Peyer's patch (tissue), 4 donors: ENCODE results near the gene FAM43A. TPM values are rescaled to one million over a fixed set of nuclear protein-coding genes. Genes with fewer than 3 reads are reported as not detected.

Experiments
- DNase-seq, 3 donors: peaks; one replicate each; pipeline ENCODE4 v3.0.0-alpha.2; 2017 to 2019
- H3K27ac ChIP-seq, 4 donors: fragments of 200-600 bp; sonication (generic); one replicate each; pipeline ENCODE4 v1.5.1; 2016 to 2019
- H3K27me3 ChIP-seq, 2 donors: fragments of 200-600 bp; sonication (generic); one replicate each; pipeline ENCODE4 v1.5.1; 2019
- H3K36me3 ChIP-seq, 3 donors: fragments of 200-600 bp; sonication (generic); one replicate each; pipeline ENCODE4 v1.5.1; 2016 to 2019
- H3K4me1 ChIP-seq, 4 donors: fragments of 200-600 bp; sonication (generic); one replicate each; pipeline ENCODE4 v1.5.1; 2016 to 2019
- H3K4me3 ChIP-seq, 4 donors: fragments of 200-600 bp; sonication (generic); 1 replicate in 3 of 4; 2 replicates in 1 of 4; pipeline ENCODE4 v1.5.1; 2016 to 2019; ENCODE audit warnings: mild to moderate bottlenecking in 1 of 4
- H3K9me3 ChIP-seq, 4 donors: fragments of 200-600 bp; sonication (generic); one replicate each; pipeline ENCODE4 v1.5.1; 2016 to 2019; ENCODE audit warnings: mild to moderate bottlenecking in 1 of 4
- POLR2A ChIP-seq, 2 donors: fragments of 450-650 bp; IDR thresholded peaks; one replicate each; pipeline ENCODE4 v1.5.1; 2017; ENCODE audit warnings: antibody characterized with exemption in 2 of 2, mild to moderate bottlenecking in 2 of 2, moderate library complexity in 2 of 2
- total RNA-seq, 4 donors: library from RNA; depleted of rRNA; stranded (reverse); fragments of >200 nt; gene quantifications; one replicate each; pipeline ENCODE4 v1.1.0, GENCODE V29; 2016
- TF ChIP-seq, protein P1 (sequence below), 6 experiments: fragments of 450-650 bp in 4 of 6; fragments of 200-600 bp in 2 of 6; sonication (generic) in 1 of 6; IDR thresholded peaks; one replicate each; pipeline ENCODE4 v1.5.1; 2017 to 2019; ENCODE audit warnings: antibody characterized with exemption in 6 of 6, mild to moderate bottlenecking in 3 of 6, moderate library complexity in 1 of 6

FAM43A gene, protein sequence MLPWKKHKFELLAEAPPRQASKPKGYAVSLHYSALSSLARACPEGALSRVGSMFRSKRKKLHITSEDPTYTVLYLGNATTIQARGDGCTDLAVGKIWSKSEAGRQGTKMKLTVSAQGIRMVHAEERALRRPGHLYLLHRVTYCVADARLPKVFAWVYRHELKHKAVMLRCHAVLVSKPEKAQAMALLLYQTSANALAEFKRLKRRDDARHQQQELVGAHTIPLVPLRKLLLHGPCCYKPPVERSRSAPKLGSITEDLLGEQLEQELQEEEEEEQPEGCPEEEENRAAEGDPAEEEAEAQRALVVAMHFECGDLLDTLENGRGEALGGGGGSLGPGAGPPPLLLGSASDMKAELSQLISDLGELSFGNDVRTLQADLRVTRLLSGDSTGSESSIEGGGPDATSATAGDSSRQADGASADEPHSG
- total RNA-seq = 10 to 100 TPM in 1 of 4 donors, 1 to 10 TPM in 3; 4.1 to 27.5 (median 8.9) TPM

DNA sequence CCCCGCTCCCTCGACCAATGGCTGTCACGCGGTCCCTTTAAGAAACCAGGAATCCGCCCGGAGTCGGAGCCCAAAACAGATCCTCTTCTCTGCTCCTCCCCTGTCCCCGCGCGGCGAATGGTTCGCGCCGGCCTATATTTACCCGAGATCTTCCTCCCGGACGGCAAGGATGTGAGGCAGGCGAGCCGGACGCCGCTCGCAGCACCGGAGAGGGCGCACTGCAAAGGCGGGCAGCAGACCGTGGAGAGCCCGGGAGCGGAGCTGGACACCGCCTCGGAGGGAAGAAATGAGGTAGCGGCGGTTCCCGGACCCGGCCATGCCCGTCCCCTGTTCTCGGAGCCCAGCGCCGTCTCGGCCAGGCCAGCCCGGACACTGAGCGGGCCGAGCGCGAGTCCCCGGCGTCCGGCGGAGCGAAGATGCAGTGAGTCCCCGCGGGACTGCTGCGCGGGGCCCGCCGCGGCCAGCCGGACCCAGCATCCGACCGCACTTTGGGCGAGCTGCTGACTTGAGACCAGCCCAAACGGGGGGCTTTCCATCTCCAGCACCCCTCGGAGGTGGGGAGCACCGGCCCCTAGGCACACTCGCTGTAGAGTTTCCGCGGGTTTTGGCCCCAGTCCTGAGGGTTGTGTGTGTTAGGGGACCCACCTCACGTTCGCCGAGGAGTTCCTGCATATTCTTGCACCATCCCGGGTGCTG, at the start of gene FAM43A:
FAM43A (plus strand) TSS at position 166 of the 696 bp plus-strand sequence. CDS start 944 bp downstream, outside the sequence.
- H3K4me3 ChIP-seq = peak within 1 kb of the TSS; percentile 62 to 86 (median 75)
- peak within 1 kb of the TSS; percentile 72 to 97 (median 78) for H3K27ac ChIP-seq
- no peaks in the 10 kb centered on the region for H3K9me3 ChIP-seq
- TF ChIP-seq, protein P1, sequence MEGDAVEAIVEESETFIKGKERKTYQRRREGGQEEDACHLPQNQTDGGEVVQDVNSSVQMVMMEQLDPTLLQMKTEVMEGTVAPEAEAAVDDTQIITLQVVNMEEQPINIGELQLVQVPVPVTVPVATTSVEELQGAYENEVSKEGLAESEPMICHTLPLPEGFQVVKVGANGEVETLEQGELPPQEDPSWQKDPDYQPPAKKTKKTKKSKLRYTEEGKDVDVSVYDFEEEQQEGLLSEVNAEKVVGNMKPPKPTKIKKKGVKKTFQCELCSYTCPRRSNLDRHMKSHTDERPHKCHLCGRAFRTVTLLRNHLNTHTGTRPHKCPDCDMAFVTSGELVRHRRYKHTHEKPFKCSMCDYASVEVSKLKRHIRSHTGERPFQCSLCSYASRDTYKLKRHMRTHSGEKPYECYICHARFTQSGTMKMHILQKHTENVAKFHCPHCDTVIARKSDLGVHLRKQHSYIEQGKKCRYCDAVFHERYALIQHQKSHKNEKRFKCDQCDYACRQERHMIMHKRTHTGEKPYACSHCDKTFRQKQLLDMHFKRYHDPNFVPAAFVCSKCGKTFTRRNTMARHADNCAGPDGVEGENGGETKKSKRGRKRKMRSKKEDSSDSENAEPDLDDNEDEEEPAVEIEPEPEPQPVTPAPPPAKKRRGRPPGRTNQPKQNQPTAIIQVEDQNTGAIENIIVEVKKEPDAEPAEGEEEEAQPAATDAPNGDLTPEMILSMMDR (IDR thresholded peaks at IDR 0.05) = peak in 3 of 6 experiments; percentile 6 to 17 (median 12)
- TF ChIP-seq POLR2A (IDR thresholded peaks at IDR 0.05) = peak; percentile 95 to 98
- DNase-seq = peak; percentile 91 to 97 (median 95)
- H3K4me1 ChIP-seq = peaks cover 0 to 45% (median 18%) of the 10 kb centered on the region in 4 donors
- H3K36me3 ChIP-seq = no peaks in the 10 kb centered on the region
- no peaks in the 10 kb centered on the region for H3K27me3 ChIP-seq

DNA sequence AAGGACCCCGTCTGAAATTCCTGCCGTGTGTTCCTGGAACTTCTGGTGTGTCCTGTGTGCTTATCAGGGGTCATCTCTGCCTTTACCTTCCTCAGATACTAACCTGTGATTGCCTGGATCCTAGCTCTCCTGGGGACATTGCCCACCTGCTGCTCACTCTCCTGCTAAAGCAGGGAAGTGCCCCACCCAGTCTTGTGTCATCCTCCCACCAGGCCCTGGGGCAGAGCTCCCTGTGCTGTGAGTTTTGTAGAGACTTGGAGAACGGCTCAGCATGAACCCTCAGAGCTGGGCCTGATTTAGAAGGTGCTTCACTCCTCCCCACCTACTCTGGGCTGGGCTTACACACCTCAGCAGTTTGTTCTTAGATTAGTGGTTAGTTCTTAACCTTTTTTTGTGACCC, 48.6 kb upstream of the FAM43A start:
- peaks cover 0 to 24% (median 0%) of the 10 kb centered on the region in 3 donors for H3K36me3 ChIP-seq
- no peaks in the 10 kb centered on the region for H3K27me3 ChIP-seq
- no peak for DNase-seq
- TF ChIP-seq, protein P1 (IDR thresholded peaks at IDR 0.05) = no peak
- TF ChIP-seq POLR2A (IDR thresholded peaks at IDR 0.05) = no peak
- no peak overlapping the region for H3K27ac ChIP-seq
- H3K4me3 ChIP-seq = no peak overlapping the region
- no peaks in the 10 kb centered on the region for H3K9me3 ChIP-seq
- no peaks in the 10 kb centered on the region for H3K4me1 ChIP-seq

DNA sequence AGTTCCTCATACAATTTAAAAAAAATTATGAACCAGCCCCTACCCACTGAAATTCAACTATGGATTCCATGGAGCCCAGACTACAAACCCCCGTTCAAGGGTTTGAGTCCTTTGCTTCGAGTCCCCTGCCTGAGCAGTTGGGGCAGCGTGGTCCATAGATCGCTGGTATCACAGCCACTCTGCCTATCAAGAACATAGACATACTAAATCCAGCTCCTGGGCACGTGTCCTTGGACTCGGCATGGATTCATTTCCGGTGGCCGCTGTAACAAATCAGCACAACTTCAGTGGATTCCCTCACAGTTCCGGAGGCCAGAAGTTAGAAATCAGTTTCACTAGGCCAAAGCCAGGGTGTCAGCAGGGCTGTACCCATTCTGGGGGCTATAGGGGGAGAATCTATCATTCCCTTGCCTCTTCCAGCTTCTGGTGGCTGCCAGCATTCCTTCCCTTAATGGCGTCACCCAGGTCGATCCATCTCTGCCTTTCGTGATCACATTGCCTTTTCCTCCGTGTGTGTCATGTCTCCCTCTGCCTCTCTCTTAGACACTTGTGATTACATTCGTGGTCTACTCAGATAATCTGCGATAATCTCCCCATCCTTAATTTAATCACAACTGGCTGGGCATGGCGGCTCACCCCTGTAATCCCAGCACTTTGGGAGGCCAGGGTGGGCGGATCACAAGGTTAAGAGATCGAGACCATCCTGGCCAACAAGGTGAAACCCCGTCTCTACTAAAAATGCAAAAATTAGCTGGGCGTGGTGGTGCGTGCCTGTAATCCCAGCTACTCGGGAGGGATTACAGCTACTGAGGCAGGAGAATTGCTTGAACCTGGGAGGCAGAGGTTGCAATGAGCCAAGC, 47.9 kb upstream of the FAM43A start:
- no peaks in the 10 kb centered on the region for H3K4me1 ChIP-seq
- TF ChIP-seq POLR2A (IDR thresholded peaks at IDR 0.05) = no peak
- TF ChIP-seq, protein P1 (IDR thresholded peaks at IDR 0.05) = no peak
- no peak overlapping the region for H3K4me3 ChIP-seq
- DNase-seq = no peak
- H3K27me3 ChIP-seq = no peaks in the 10 kb centered on the region
- no peak overlapping the region for H3K27ac ChIP-seq
- no peaks in the 10 kb centered on the region for H3K9me3 ChIP-seq
- peaks cover 0 to 31% (median 0%) of the 10 kb centered on the region in 3 donors for H3K36me3 ChIP-seq

DNA sequence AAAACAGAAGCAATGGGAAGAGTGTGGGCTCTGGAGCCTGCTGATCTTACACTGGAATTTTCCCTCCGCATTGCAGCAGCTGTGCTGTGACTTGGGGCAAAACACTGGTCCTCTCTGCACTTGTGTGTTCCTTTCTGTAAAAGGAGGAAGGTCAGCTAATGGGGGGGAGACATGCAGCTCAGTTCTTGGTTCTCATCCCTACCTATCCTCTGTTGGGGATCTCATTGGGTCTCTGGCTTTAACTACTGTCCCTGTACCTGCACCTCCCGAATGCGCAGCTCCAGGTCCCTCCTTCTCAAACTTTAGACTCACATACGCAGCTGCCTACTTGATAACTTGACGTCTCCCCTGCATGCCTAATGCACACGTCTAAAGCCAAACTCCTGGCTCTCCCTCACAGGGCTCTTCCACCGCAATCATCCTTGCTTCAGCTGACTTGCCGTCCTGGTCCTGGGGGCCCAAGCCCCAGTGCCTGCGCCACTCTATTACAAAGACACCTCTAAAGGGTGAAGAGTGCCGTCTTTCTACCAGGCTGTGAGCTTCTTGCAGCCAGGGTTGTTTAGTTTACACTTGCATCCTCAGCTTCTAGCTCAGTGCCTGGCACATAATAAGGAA, 46.6 kb upstream of the FAM43A start:
- TF ChIP-seq POLR2A (IDR thresholded peaks at IDR 0.05) = no peak
- TF ChIP-seq, protein P1 (IDR thresholded peaks at IDR 0.05) = no peak

DNA sequence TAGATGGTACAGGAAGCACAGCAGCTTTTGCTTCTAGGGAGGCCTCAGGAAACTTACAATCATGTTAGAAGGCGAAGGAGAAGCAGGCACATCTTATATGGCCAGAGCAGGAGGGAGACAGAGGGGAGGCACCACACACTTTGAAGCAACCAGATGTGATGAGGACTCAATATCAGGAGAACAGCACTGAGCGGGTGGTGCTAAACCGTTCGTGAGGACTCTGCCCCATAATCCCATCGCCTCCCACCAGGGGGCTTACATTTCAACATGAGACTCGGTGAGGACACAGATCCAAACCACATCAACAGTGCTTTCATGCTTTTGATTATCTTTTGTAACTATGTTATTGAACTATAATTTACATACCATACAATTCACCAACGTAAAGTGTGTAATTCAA, 44.9 kb upstream of the FAM43A start:
- peaks cover 0 to 57% (median 0%) of the 10 kb centered on the region in 3 donors for H3K36me3 ChIP-seq
- peak overlapping the region in 2 of 4 donors; percentile 20 for H3K27ac ChIP-seq
- TF ChIP-seq, protein P1 (IDR thresholded peaks at IDR 0.05) = no peak
- no peak for TF ChIP-seq POLR2A (IDR thresholded peaks at IDR 0.05)

More for the DNA sequence above, 46.6 kb upstream of the FAM43A start:
- Histone ChIP-seq H3K27me3 (no peaks in the 10 kb centered on the region), H3K4me3 (no peak overlapping the region), H3K36me3 (peaks cover 0 to 42% (median 0%) of the 10 kb centered on the region in 3 donors), H3K27ac (no peak overlapping the region), H3K9me3 (no peaks in the 10 kb centered on the region), H3K4me1 (no peaks in the 10 kb centered on the region)
- no peak for DNase-seq

More for the DNA sequence above, 44.9 kb upstream of the FAM43A start:
- Histone ChIP-seq H3K9me3 (no peaks in the 10 kb centered on the region), H3K4me3 (no peak overlapping the region), H3K4me1 (no peaks in the 10 kb centered on the region), H3K27me3 (no peaks in the 10 kb centered on the region)
- no peak for DNase-seq
